Caco-2 (cell line): ENCODE data around the gene SDHC. TPM values are rescaled to one million over a fixed set of nuclear protein-coding genes. Genes with fewer than 3 reads are reported as not detected.

Experiments
- BruUV-seq: library from RNA; stranded (reverse); fragments of 400-500 nt; replicated peaks from 2 replicates; lab custom pipeline; 2021; lab: Mats Ljungman, UMichigan
- CTCF ChIA-PET: fragments of 300-600 bp; sonication (Branson Sonifier 250); formaldehyde crosslinking; loops from one replicate; lab custom pipeline; 2022; ENCODE audit warnings: antibody characterized with exemption; lab: Charles Lee
- POLR2A ChIA-PET: fragments of 300-600 bp; sonication (Branson Sonifier 250); formaldehyde crosslinking; loops from one replicate; lab custom pipeline; 2022; ENCODE audit warnings: antibody characterized with exemption; lab: Charles Lee
- DNase-seq, 2 experiments: peaks; one replicate each; pipeline versions ENCODE4 v3.0.0 to v3.0.0-alpha.2; 2020 to 2022
- H3K27me3 ChIP-seq: replicated peaks from 2 replicates; pipeline ENCODE4 v1.6.0; 2011; ENCODE audit warnings: low read length; ENCODE audit not compliant: control insufficient read depth, insufficient read depth
- H3K36me3 ChIP-seq: 2 replicates; pipeline ENCODE4 v1.5.1; 2011; ENCODE audit warnings: low read length; ENCODE audit not compliant: control insufficient read depth, insufficient read depth
- H3K4me1 ChIP-seq: fragments of 250-450 bp; sonication (Bioruptor Pico); 2 replicates; pipeline ENCODE4 v1.5.1; 2020; ENCODE audit warnings: mild to moderate bottlenecking
- H3K4me3 ChIP-seq: 2 replicates; pipeline ENCODE4 v1.5.1; 2011; ENCODE audit warnings: low read depth, mild to moderate bottlenecking, control low read depth, low read length
- H3K9me3 ChIP-seq: fragments of 250-450 bp; sonication (Bioruptor Pico); 2 replicates; pipeline ENCODE4 v1.5.1; 2020; ENCODE audit warnings: mild to moderate bottlenecking, moderate library complexity
- H3K27ac Mint-ChIP-seq: one replicate; pipeline ENCODE4 v1.8.0; 2022; ENCODE audit warnings: mixed read lengths; ENCODE audit not compliant: unreplicated experiment
- H3K27me3 Mint-ChIP-seq: one replicate; pipeline ENCODE4 v1.8.0; 2022; ENCODE audit warnings: mixed read lengths; ENCODE audit not compliant: insufficient read depth, unreplicated experiment
- H3K36me3 Mint-ChIP-seq: one replicate; pipeline ENCODE4 v1.8.0; 2022; ENCODE audit warnings: mild to moderate bottlenecking, mixed read lengths; ENCODE audit not compliant: insufficient read depth, unreplicated experiment
- H3K4me1 Mint-ChIP-seq: one replicate; pipeline ENCODE4 v1.8.0; 2022; ENCODE audit warnings: low read depth, mixed read lengths; ENCODE audit not compliant: unreplicated experiment
- H3K4me3 Mint-ChIP-seq: one replicate; pipeline ENCODE4 v1.8.0; 2022; ENCODE audit warnings: mild to moderate bottlenecking, moderate library complexity, mixed read lengths; ENCODE audit not compliant: unreplicated experiment
- H3K9me3 Mint-ChIP-seq: one replicate; pipeline ENCODE4 v1.8.0; 2022; ENCODE audit warnings: mixed read lengths; ENCODE audit not compliant: unreplicated experiment
- CTCF ChIP-seq, 2 experiments: fragments of 200-600 bp in 1 of 2; IDR thresholded peaks; 1 replicate in 1 of 2; 2 replicates in 1 of 2; pipeline versions ENCODE4 v1.5.1 to v1.8.0; 2011 to 2022; ENCODE audit warnings: antibody characterized with exemption in 1 of 2, control low read depth in 1 of 2, inconsistent platforms in 1 of 2, low read depth in 1 of 2, low read length in 1 of 2, mild to moderate bottlenecking in 1 of 2, moderate library complexity in 1 of 2; ENCODE audit not compliant: insufficient read depth in 1 of 2, severe bottlenecking in 1 of 2, unreplicated experiment in 1 of 2
- intact Hi-C: fragments of 100-400 bp; cut with micrococcal nuclease; formaldehyde crosslinking; loops from one replicate; pipeline ENCODE4 v1.10.0; 2022; ENCODE audit not compliant: unreplicated experiment
- total RNA-seq: library from RNA; stranded (reverse); gene quantifications from 2 replicates; pipeline ENCODE4 v1.2.3, GENCODE V29; 2022

SDHC gene
- total RNA-seq, 1 experiment from 2014 or later, result 261 TPM

- Mint-ChIP-seq H3K4me1 (no peaks in the 10 kb centered on the region), H3K9me3 (no peaks in the 10 kb centered on the region), H3K4me3 (no peak overlapping the region), H3K36me3 (peaks cover 34% of the 10 kb centered on the region), H3K27ac (no peak overlapping the region), H3K27me3 (no peaks in the 10 kb centered on the region)
- CTCF ChIA-PET, result no interaction called here
- Histone ChIP-seq H3K9me3 (no peaks in the 10 kb centered on the region), H3K36me3 (no peaks in the 10 kb centered on the region), H3K4me1 (no peaks in the 10 kb centered on the region), H3K27me3 (no peaks in the 10 kb centered on the region), H3K4me3 (no peak overlapping the region)
- TF ChIP-seq CTCF (IDR thresholded peaks at IDR 0.05; ENCODE audit: insufficient read depth in 1 of 2, low read depth in 1 of 2, low read length in 1 of 2, severe bottlenecking in 1 of 2, unreplicated experiment in 1 of 2), result no peak
- no TSS peak for BruUV-seq
- intact Hi-C loops, result no loop called here
- POLR2A ChIA-PET, result no interaction called here
- DNase-seq, result no peak
Observed at GRCh38 chr1:161350671-161351070, 36.5 kb downstream of the SDHC start.

DNA sequence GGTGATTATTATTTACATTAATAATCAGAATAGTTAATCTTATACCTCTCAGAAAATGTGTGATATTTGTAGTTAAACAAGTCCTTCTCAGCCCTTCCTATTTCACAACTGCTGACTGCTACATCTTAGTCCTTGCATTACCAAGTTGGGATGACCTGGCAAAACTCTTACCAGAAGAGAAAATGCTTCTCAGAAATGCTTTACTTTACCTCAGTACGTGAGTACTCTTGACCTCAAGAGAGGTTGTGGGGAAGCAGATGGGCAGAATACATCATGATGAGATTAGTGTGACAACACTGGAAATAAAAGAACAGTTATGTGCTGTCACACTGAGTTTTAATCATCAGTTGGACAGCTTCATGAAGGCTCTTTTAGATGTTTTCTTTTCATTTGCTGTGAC lies 37.3 kb downstream of the SDHC start:
- Mint-ChIP-seq H3K4me1 (no peaks in the 10 kb centered on the region), H3K9me3 (no peaks in the 10 kb centered on the region), H3K36me3 (peaks cover 33% of the 10 kb centered on the region), H3K27me3 (no peaks in the 10 kb centered on the region), H3K4me3 (no peak overlapping the region), H3K27ac (no peak overlapping the region)
- Histone ChIP-seq H3K36me3 (no peaks in the 10 kb centered on the region), H3K4me1 (no peaks in the 10 kb centered on the region), H3K4me3 (no peak overlapping the region), H3K9me3 (no peaks in the 10 kb centered on the region), H3K27me3 (no peaks in the 10 kb centered on the region)
- no peak for DNase-seq
- no TSS peak for BruUV-seq
- CTCF ChIA-PET, result no interaction called here
- POLR2A ChIA-PET, result no interaction called here
- no peak for TF ChIP-seq CTCF (IDR thresholded peaks at IDR 0.05; ENCODE audit: insufficient read depth in 1 of 2, low read depth in 1 of 2, low read length in 1 of 2, severe bottlenecking in 1 of 2, unreplicated experiment in 1 of 2)
- intact Hi-C loops, result no loop called here

- no peaks in the 10 kb centered on the region for H3K9me3 Mint-ChIP-seq
- no peaks in the 10 kb centered on the region for H3K27me3 Mint-ChIP-seq
- no peaks in the 10 kb centered on the region for H3K4me1 Mint-ChIP-seq
- intact Hi-C loops, result no loop called here
- no peak for DNase-seq
- H3K36me3 ChIP-seq, result no peaks in the 10 kb centered on the region
- ChIA-PET POLR2A (interaction anchor here (0.6 kb wide), 1 partner anchor 70 kb away, joined by 4 read pairs; no protein-coding TSS in a partner anchor), CTCF (no interaction called here)
- TF ChIP-seq CTCF (IDR thresholded peaks at IDR 0.05; ENCODE audit: insufficient read depth in 1 of 2, low read depth in 1 of 2, low read length in 1 of 2, severe bottlenecking in 1 of 2, unreplicated experiment in 1 of 2), result no peak
- H3K4me3 ChIP-seq, result no peak overlapping the region
- H3K9me3 ChIP-seq, result no peaks in the 10 kb centered on the region
- H3K4me3 Mint-ChIP-seq, result no peak overlapping the region
- H3K36me3 Mint-ChIP-seq, result peaks cover 40% of the 10 kb centered on the region
- no peaks in the 10 kb centered on the region for H3K27me3 ChIP-seq
- H3K4me1 ChIP-seq, result no peaks in the 10 kb centered on the region
- BruUV-seq, result no TSS peak
- H3K27ac Mint-ChIP-seq, result no peak overlapping the region
Observed at GRCh38 chr1:161357073-161357472, 42.9 kb downstream of the SDHC start.
